ENCODE results near the gene CD2AP. TPM values are rescaled to one million over a fixed set of nuclear protein-coding genes. Genes with fewer than 3 reads are reported as not detected.

Gene CD2AP
- total and polyA plus RNA-seq, 7 donors = 17.7 to 80.2 (median 21.8) TPM

- Histone ChIP-seq H3K9me3 (no peaks in the 10 kb centered on the region), H3K4me1 (peaks cover 0 to 18% (median 7%) of the 10 kb centered on the region in 4 donors), H3K4me3 (no peak overlapping the region), H3K27me3 (no peaks in the 10 kb centered on the region), H3K36me3 (no peaks in the 10 kb centered on the region), H3K27ac (no peak overlapping the region)
- DNase-seq = no peak
- WGBS, 2 donors = 81 to 93% methylated on average over 2 of the region's 2 CpGs
- TF ChIP-seq CTCF (IDR thresholded peaks at IDR 0.05) (no peak), POLR2AphosphoS5 (IDR thresholded peaks at IDR 0.05) (no peak), EP300 (IDR thresholded peaks at IDR 0.05) (no peak), POLR2A (IDR thresholded peaks at IDR 0.05) (no peak)
- intact Hi-C loops (cut with DNase I) = no loop called here
These were observed 14.8 kb downstream of the CD2AP start for GRCh38 chr6:47492355-47492754.

- intact Hi-C loops (cut with DNase I) = no loop called here
These were observed 17.6 kb downstream of the CD2AP start for GRCh38 chr6:47495207-47495606.

GRCh38 chr6:47495954-47496545 is 18.5 kb downstream of the CD2AP start:
- WGBS, 2 donors = 11 to 47% methylated on average over 2 of the region's 2 CpGs
- H3K27me3 ChIP-seq = no peaks in the 10 kb centered on the region
- intact Hi-C loops (cut with DNase I) = no loop called here
- no peak overlapping the region for H3K4me3 ChIP-seq
- TF ChIP-seq CTCF (IDR thresholded peaks at IDR 0.05) (no peak), EP300 (IDR thresholded peaks at IDR 0.05) (no peak), POLR2A (IDR thresholded peaks at IDR 0.05) (no peak), POLR2AphosphoS5 (IDR thresholded peaks at IDR 0.05) (no peak)
- no peaks in the 10 kb centered on the region for H3K9me3 ChIP-seq
- no peak for DNase-seq
- no peaks in the 10 kb centered on the region for H3K36me3 ChIP-seq
- no peak overlapping the region for H3K27ac ChIP-seq
- H3K4me1 ChIP-seq = peaks cover 0 to 22% (median 16%) of the 10 kb centered on the region in 4 donors

More at GRCh38 chr6:47495207-47495606, 17.6 kb downstream of the CD2AP start:
- no peak for TF ChIP-seq POLR2AphosphoS5 (IDR thresholded peaks at IDR 0.05)
- no peak for TF ChIP-seq CTCF (IDR thresholded peaks at IDR 0.05)
- Histone ChIP-seq H3K36me3 (no peaks in the 10 kb centered on the region), H3K27me3 (no peaks in the 10 kb centered on the region), H3K27ac (no peak overlapping the region), H3K4me1 (peaks cover 0 to 18% (median 12%) of the 10 kb centered on the region in 4 donors), H3K4me3 (no peak overlapping the region), H3K9me3 (no peaks in the 10 kb centered on the region)
- no peak for DNase-seq
- 85 to 94% methylated on average over 8 of the region's 8 CpGs for WGBS, 2 donors

- Histone ChIP-seq H3K9me3 (no peaks in the 10 kb centered on the region), H3K4me3 (no peak overlapping the region), H3K27ac (no peak overlapping the region), H3K36me3 (no peaks in the 10 kb centered on the region), H3K4me1 (peaks cover 0 to 27% (median 20%) of the 10 kb centered on the region in 4 donors), H3K27me3 (no peaks in the 10 kb centered on the region)
- TF ChIP-seq POLR2AphosphoS5 (IDR thresholded peaks at IDR 0.05) (no peak), POLR2A (IDR thresholded peaks at IDR 0.05) (no peak), CTCF (IDR thresholded peaks at IDR 0.05) (no peak), EP300 (IDR thresholded peaks at IDR 0.05) (no peak)
- intact Hi-C loops (cut with DNase I) = no loop called here
- WGBS, 2 donors = 86% methylated on average over 8 of the region's 8 CpGs
- no peak for DNase-seq
These were observed 19.5 kb downstream of the CD2AP start for GRCh38 chr6:47496935-47497579.

Data from sigmoid colon (tissue), 7 donors.